NT2/D1 (cell line): Measurements from ENCODE around the gene HLA-C.

Experiments
- SUZ12 ChIP-seq: IDR thresholded peaks from 2 replicates; pipeline ENCODE4 v1.6.1; 2011; ENCODE audit not compliant: insufficient read length, insufficient read depth; ENCODE audit errors: extremely low read depth
- YY1 ChIP-seq: IDR thresholded peaks from 2 replicates; pipeline ENCODE4 v1.6.1; 2011; ENCODE audit not compliant: insufficient read length, insufficient read depth
- ZNF274 ChIP-seq: IDR thresholded peaks from 2 replicates; pipeline ENCODE4 v1.6.1; 2011; ENCODE audit warnings: mild to moderate bottlenecking, low read depth, low read length

DNA sequence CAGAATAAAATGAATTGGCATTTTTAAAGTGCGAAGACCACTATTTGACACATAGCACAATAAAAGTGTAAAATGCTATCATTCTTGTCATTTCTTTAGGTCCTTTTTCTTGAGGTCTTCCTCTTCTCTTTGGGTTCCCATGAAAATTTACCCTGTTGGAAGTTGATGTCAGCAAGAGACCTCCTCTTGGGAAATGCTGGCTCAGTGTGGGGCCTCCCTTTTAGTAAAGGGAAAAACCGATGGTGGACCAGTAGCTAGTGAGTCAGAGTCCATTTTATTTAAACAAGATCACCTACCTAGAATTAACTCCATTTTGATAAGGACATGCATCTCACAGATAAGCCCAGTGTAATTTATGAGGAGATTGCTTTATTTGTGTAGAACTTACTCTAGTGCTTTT lies 37.7 kb upstream of the HLA-C start:
- TF ChIP-seq SUZ12 (no peak), YY1 (no peak), ZNF274 (no peak)
